PC-3 (cell line): ENCODE results near the gene PRSS3.
A peak's percentile ranks its signal among the peaks of the same experiment; 100 is the strongest.

Experiments
- CTCF ChIP-seq: fragments of 300-600 bp; sonication (generic); conservative IDR thresholded peaks from 2 replicates; pipeline ENCODE4 v1.5.1; 2017; ENCODE audit warnings: antibody characterized with exemption, low read depth, mild to moderate bottlenecking, low read length
- EZH2 ChIP-seq: fragments of 300-600 bp; sonication (generic); IDR thresholded peaks from one replicate; pipeline ENCODE4 v1.6.1; 2017; ENCODE audit warnings: antibody characterized with exemption, mild to moderate bottlenecking, low read length; ENCODE audit not compliant: unreplicated experiment
- EZH2phosphoT487 ChIP-seq: fragments of 300-600 bp; sonication (generic); IDR thresholded peaks from 2 replicates; pipeline ENCODE4 v1.6.1; 2018; ENCODE audit warnings: mild to moderate bottlenecking, antibody characterized with exemption, low read length, borderline replicate concordance

GRCh38 chr9:33787839-33788238, 7.5 kb upstream of the PRSS3 start:
- TF ChIP-seq CTCF (0 out of 2 replicates have a peak, but pooled peaks have one; percentile 16), EZH2 (no peak), EZH2phosphoT487 (no peak)
